ENCODE results near the gene RELL1. TPM values are rescaled to one million over a fixed set of nuclear protein-coding genes. Genes with fewer than 3 reads are reported as not detected.

RELL1 gene
- total RNA-seq, 1 experiment from 2014 or later = 45.3 TPM

DNA sequence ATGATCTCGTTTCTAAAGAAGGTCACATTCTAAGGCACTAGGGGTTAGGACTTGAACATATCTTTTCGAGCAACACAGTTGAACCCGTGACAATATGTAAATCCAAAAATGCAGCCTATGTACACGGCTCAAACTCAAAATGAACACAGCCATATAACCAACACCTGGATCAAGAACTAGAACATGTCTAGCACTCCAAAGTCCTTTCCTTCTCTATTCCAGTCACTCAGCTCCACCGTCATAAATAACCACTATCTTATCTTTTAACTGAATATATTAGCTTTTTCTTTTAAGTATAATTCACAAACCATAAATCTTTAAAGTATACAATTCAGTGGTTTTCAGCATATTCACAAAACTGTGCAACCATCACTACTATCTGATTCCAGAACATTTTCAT is 19.4 kb upstream of the RELL1 start:
- ChIA-PET POLR2A (no interaction called here), CTCF (no interaction called here)
- no peak for DNase-seq
- Mint-ChIP-seq H3K9me3 (ENCODE audit: unreplicated experiment) (no peaks in the 10 kb centered on the region), H3K27ac (ENCODE audit: unreplicated experiment) (no peak overlapping the region), H3K4me1 (ENCODE audit: low read depth, unreplicated experiment) (no peaks in the 10 kb centered on the region), H3K4me3 (ENCODE audit: unreplicated experiment) (no peak overlapping the region), H3K27me3 (ENCODE audit: insufficient read depth, unreplicated experiment) (no peaks in the 10 kb centered on the region), H3K36me3 (ENCODE audit: insufficient read depth, unreplicated experiment) (no peaks in the 10 kb centered on the region)
- peaks cover 3% of the 10 kb centered on the region for H3K4me1 ChIP-seq
- no peaks in the 10 kb centered on the region for H3K36me3 ChIP-seq (ENCODE audit: control insufficient read depth, insufficient read depth, low read length)
- H3K9me3 ChIP-seq = no peaks in the 10 kb centered on the region
- BruUV-seq (replicated peaks) = no TSS peak
- no peaks in the 10 kb centered on the region for H3K27me3 ChIP-seq (replicated peaks; ENCODE audit: control insufficient read depth, insufficient read depth, low read length)
- TF ChIP-seq, protein P1, sequence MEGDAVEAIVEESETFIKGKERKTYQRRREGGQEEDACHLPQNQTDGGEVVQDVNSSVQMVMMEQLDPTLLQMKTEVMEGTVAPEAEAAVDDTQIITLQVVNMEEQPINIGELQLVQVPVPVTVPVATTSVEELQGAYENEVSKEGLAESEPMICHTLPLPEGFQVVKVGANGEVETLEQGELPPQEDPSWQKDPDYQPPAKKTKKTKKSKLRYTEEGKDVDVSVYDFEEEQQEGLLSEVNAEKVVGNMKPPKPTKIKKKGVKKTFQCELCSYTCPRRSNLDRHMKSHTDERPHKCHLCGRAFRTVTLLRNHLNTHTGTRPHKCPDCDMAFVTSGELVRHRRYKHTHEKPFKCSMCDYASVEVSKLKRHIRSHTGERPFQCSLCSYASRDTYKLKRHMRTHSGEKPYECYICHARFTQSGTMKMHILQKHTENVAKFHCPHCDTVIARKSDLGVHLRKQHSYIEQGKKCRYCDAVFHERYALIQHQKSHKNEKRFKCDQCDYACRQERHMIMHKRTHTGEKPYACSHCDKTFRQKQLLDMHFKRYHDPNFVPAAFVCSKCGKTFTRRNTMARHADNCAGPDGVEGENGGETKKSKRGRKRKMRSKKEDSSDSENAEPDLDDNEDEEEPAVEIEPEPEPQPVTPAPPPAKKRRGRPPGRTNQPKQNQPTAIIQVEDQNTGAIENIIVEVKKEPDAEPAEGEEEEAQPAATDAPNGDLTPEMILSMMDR (IDR thresholded peaks at IDR 0.05; ENCODE audit: insufficient read depth in 1 of 2, low read depth in 1 of 2, low read length in 1 of 2, severe bottlenecking in 1 of 2, unreplicated experiment in 1 of 2) = no peak
- H3K4me3 ChIP-seq (ENCODE audit: low read depth, low read length) = no peak overlapping the region
- intact Hi-C loops (cut with micrococcal nuclease; ENCODE audit: unreplicated experiment) = no loop called here

DNA sequence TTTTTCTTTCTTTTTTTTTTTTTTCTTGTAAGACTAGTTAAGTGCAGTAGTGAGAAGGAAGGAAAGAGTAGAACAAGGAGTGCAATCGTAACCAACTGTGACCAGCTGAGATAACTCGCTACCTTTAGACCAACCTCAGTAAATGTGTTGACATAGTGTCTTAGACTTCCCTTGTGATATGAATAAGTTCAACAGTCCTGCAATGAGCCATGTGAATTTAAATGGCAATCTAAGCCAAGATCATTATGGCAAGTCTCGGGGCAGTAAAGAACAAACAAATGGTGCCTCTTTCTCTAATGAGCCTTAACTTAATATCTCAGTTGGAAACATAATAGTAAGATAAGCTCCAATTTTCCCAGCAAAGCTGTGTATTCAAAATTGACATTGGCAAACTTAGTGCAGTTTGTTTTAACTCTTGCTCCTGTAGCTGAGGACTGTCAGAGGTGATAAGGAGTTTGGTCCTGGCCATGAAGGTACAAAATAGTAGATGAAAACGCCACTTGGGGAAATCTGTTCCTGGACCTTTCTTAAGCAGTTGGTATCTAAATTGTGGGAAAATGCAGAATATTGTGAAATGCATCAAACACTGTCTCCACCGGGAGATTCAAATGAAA is 13.8 kb upstream of the RELL1 start:
- BruUV-seq (replicated peaks) = no TSS peak
- CTCF ChIA-PET = interaction anchor here (0.6 kb wide), 1 partner anchor 160 kb away, joined by 3 read pairs; no protein-coding TSS in a partner anchor
- H3K9me3 Mint-ChIP-seq (ENCODE audit: unreplicated experiment) = no peaks in the 10 kb centered on the region
- POLR2A ChIA-PET = interaction anchor here (0.6 kb wide), 1 partner anchor 210 kb away, joined by 3 read pairs; no protein-coding TSS in a partner anchor
- H3K27ac Mint-ChIP-seq (ENCODE audit: unreplicated experiment) = no peak overlapping the region
- Histone ChIP-seq H3K4me3 (ENCODE audit: low read depth, low read length) (no peak overlapping the region), H3K27me3 (replicated peaks; ENCODE audit: control insufficient read depth, insufficient read depth, low read length) (no peaks in the 10 kb centered on the region), H3K36me3 (ENCODE audit: control insufficient read depth, insufficient read depth, low read length) (no peaks in the 10 kb centered on the region), H3K9me3 (no peaks in the 10 kb centered on the region), H3K4me1 (peaks cover 11% of the 10 kb centered on the region)
- H3K4me3 Mint-ChIP-seq (ENCODE audit: unreplicated experiment) = no peak overlapping the region
- H3K4me1 Mint-ChIP-seq (ENCODE audit: low read depth, unreplicated experiment) = peaks cover 7% of the 10 kb centered on the region
- no peaks in the 10 kb centered on the region for H3K36me3 Mint-ChIP-seq (ENCODE audit: insufficient read depth, unreplicated experiment)
- intact Hi-C loops (cut with micrococcal nuclease; ENCODE audit: unreplicated experiment) = no loop called here
- DNase-seq = no peak
- TF ChIP-seq, protein P1 (IDR thresholded peaks at IDR 0.05; ENCODE audit: insufficient read depth in 1 of 2, low read depth in 1 of 2, low read length in 1 of 2, severe bottlenecking in 1 of 2, unreplicated experiment in 1 of 2) = no peak
- no peaks in the 10 kb centered on the region for H3K27me3 Mint-ChIP-seq (ENCODE audit: insufficient read depth, unreplicated experiment)

DNA sequence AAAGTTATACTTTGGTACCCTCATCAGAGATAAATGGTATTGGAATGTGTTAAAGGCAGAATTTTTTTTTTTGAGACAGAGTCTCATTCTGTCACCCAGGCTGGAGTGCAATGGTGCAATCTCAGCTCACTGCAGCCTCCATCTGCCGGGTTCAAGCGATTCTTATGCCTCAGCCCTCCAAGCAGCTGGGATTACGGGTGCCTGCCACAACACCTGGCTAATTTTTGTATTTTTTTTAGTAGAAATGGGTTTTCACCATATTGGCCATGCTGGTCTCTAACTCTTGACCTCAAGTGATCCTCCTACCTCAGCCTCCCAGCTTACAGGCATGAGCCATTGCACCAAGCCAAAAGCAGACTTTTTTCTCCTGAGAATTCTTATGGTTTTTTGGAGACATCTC is 11.4 kb upstream of the RELL1 start:
- no TSS peak for BruUV-seq (replicated peaks)
- no peaks in the 10 kb centered on the region for H3K9me3 ChIP-seq
- ChIA-PET CTCF (interaction anchor here (1.0 kb wide), 1 partner anchor 11 kb away, joined by 4 read pairs; the partner anchor contains the start of gene RELL1), POLR2A (no interaction called here)
- no peak overlapping the region for H3K4me3 ChIP-seq (ENCODE audit: low read depth, low read length)
- Mint-ChIP-seq H3K4me1 (ENCODE audit: low read depth, unreplicated experiment) (peaks cover 7% of the 10 kb centered on the region), H3K27me3 (ENCODE audit: insufficient read depth, unreplicated experiment) (no peaks in the 10 kb centered on the region), H3K36me3 (ENCODE audit: insufficient read depth, unreplicated experiment) (no peaks in the 10 kb centered on the region), H3K4me3 (ENCODE audit: unreplicated experiment) (no peak overlapping the region), H3K27ac (ENCODE audit: unreplicated experiment) (no peak overlapping the region), H3K9me3 (ENCODE audit: unreplicated experiment) (peaks cover 5% of the 10 kb centered on the region)
- H3K4me1 ChIP-seq = peaks cover 11% of the 10 kb centered on the region
- DNase-seq = no peak
- intact Hi-C loops (cut with micrococcal nuclease; ENCODE audit: unreplicated experiment) = no loop called here
- TF ChIP-seq, protein P1 (IDR thresholded peaks at IDR 0.05; ENCODE audit: insufficient read depth in 1 of 2, low read depth in 1 of 2, low read length in 1 of 2, severe bottlenecking in 1 of 2, unreplicated experiment in 1 of 2) = no peak
- no peaks in the 10 kb centered on the region for H3K36me3 ChIP-seq (ENCODE audit: control insufficient read depth, insufficient read depth, low read length)
- no peaks in the 10 kb centered on the region for H3K27me3 ChIP-seq (replicated peaks; ENCODE audit: control insufficient read depth, insufficient read depth, low read length)

All from Caco-2 (cell line).